NCI-H2227 (cell line): ENCODE measurements around the gene ADRM1.

Experiments
- DNase-seq: peaks from one replicate; lab custom pipeline; 2025; ENCODE audit not compliant: unreplicated experiment; lab: John Stamatoyannopoulos, UW

ADRM1 gene, protein sequence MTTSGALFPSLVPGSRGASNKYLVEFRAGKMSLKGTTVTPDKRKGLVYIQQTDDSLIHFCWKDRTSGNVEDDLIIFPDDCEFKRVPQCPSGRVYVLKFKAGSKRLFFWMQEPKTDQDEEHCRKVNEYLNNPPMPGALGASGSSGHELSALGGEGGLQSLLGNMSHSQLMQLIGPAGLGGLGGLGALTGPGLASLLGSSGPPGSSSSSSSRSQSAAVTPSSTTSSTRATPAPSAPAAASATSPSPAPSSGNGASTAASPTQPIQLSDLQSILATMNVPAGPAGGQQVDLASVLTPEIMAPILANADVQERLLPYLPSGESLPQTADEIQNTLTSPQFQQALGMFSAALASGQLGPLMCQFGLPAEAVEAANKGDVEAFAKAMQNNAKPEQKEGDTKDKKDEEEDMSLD

GRCh38 chr20:62302341-62303061 lies at the start of gene ADRM1:
Gene ADRM1, plus strand, starts transcription at chr20:62302997. Its CDS starts 572 bp downstream, at chr20:62303569.
- DNase-seq, result peak; percentile 99

GRCh38 chr20:62253398-62253797 lies 49.4 kb upstream of the ADRM1 start:
- DNase-seq, result no peak

DNA sequence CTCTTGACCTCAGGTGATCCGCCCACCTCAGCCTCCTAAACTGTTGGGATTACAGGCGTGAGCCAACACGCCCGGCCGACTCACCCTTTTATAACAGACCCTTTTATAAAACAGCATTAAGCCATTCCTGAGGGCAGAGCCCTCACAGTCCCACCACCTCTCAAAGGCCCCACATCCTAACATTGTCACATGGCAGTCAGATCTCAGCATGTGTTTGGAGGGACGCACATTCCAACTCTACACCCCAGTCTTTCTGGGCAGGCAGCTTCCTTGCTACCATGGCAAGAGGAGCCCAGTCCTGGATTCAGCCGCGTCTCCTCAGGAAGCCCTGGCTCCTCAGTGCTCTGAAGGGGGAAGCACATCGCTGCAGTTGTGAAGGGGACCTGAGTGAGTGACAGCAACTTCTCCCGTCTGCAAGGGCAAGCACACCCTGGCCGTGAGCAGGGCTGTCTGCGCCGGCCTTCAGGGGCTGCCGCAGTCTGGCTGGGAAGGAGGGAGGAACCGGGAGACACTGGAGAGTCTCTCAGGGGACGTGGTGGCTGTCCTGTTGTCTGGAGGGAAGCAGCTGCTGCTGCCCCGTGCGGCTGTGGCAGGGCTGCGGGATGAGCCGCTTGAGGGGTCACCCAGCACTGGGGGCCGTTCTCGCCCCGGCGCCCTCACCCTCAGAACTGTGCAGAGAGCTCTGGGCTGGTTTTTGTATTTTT lies 48.6 kb upstream of the ADRM1 start:
- peak; percentile 47 for DNase-seq

DNA sequence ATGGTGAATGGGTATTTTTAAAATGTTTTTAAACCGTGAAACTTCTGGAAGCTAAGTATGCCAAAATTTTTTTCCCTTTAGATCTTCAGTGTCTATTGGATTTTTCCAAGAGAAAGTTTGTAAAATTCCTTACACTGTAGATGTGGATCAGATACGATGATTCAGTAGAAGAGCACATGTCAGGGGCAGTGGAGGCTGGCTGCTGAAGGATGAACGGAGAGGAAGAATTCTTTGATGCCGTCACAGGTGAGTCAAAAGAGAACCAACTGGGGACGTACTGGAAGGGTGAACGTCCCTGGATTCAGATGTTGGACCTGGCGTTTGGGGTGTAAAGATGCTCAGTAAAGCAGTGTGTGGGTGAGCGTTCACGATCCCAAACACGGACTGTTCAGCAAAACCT lies 46.8 kb upstream of the ADRM1 start:
- no peak for DNase-seq

GRCh38 chr20:62258499-62259293 lies 44.1 kb upstream of the ADRM1 start:
- no peak for DNase-seq

GRCh38 chr20:62259294-62259565 lies 43.6 kb upstream of the ADRM1 start:
- no peak for DNase-seq

DNA sequence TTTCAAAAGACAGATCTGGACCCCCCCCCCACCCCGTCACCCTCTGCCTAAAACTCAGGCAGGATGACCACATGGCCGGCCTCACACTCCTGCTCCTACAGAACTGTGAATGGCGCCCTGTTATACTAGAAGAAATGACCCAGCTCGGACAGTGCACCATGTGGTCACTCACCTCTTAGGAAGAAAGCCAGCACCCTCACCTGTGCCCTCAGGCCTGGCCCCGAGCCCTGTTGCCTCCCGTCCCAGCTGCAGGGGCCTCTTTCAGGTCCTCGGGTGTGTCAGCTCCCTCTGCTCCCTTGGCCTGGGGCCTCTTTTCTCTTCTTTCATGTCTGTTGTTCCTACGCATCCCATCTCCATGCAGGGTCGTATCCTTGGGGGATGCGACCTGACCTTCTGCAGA lies 40.7 kb upstream of the ADRM1 start:
- no peak for DNase-seq

DNA sequence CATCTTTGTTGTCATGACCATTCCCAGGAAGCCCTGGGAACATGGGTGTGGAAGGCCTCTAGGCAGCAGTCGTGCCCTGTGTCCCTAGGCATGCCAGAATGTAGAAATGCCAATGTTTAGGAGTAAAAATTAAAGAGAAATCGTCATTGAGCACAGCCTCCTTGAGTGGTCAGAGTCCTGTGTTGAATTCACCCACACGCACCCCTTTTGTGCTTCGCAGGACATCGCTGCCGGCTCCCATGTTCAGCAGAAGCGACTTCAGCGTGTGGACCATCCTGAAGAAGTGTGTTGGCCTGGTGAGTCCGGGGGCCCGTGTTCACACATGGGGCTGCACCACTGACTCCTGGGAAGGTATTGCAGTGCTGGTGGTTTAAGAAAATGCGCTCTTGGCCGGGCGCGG lies 39.4 kb upstream of the ADRM1 start:
- no peak for DNase-seq

- DNase-seq, result no peak
Observed at GRCh38 chr20:62265365-62265764, 37.4 kb upstream of the ADRM1 start.

DNA sequence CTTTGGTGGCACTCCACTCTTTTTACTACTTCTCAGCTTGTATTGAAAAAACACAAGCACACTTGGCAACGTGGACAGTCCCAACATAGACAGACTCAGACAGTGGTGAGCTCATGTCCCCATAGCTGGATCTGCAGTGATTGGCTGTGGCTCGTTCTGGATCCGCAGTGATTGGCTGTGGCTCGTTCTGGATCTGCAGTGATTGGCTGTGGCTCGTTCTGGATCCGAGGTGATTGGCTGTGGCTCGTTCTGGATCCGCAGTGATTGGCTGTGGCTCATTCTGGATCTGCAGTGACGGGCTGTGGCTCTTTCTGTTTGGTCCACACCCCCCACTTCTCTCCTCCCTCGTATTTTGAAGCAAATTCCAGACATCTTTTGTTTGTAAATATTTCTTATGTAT lies 36.5 kb upstream of the ADRM1 start:
- no peak for DNase-seq

DNA sequence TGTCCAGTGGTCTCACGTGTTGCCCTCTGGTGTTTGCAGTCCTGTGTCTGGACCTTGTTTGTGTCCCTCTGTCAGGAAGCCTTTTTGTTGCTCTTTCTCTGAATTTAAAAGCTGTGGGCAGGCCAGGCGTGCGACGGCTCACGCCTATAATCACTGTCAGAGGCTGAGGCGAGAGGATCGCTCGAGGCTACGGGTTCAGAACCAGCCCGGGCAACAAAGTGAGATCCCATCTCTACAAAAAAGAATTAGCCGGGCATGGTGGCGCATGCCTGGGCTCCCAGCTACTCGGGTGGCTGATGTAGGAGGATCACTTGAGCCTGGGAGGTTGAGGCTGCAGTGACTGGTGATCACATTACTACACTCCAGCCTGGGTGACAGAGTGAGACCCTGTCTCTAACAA lies 35.9 kb upstream of the ADRM1 start:
- no peak for DNase-seq

DNA sequence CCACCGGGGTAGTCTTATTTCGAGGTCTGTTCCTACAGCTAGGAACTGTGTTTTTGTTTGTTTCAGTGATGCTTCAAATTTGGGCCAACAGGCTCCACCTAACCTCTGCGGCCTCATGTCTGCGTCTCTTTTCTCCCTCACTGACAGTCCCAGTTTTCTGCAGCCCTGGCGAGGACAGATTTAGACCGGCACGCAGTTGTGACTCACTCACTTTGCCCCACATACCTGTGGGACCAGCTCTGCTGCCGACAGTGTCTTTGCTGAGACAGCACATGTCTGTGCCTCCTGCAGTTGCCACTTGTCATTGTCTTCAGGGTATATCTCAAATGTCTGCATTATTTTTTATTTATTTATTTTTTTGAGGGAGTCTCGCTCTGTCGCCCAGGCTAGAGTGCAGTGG lies 35.3 kb upstream of the ADRM1 start:
- DNase-seq, result no peak

DNA sequence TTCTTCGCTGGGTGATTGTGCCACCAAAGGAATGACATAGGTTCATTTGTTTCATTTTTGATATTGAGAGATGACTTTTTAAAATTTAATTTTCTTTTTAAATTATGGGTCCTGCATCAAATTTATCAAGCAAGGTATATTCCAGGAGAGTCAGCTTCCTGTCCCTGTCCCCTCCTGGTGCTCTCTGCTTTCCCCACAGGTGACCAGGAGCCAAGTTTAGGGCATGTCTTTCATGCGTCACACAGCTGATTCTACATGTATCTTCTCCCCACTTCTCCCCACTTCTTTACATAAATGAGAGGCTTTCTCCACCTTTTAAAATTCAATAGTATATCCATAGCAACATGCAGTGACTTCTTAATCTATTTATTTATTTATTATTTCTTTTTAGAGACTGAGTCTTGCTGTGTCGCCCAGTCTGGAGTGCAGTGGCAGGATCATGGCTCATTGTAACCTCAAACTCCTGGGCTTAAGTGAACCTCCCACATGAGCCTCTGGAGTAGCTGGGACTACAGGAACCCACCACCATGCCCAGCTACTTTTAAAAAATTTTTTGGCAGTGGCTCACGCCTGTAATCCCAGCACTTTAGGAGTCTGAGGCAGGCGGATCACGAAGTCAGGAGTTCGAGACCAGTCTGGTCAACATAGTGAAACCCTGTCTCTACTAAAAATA lies 34.4 kb upstream of the ADRM1 start:
- DNase-seq, result no peak

GRCh38 chr20:62269378-62269777 lies 33.4 kb upstream of the ADRM1 start:
- no peak for DNase-seq

- DNase-seq, result no peak
Observed at GRCh38 chr20:62269871-62270270, 32.9 kb upstream of the ADRM1 start.

DNA sequence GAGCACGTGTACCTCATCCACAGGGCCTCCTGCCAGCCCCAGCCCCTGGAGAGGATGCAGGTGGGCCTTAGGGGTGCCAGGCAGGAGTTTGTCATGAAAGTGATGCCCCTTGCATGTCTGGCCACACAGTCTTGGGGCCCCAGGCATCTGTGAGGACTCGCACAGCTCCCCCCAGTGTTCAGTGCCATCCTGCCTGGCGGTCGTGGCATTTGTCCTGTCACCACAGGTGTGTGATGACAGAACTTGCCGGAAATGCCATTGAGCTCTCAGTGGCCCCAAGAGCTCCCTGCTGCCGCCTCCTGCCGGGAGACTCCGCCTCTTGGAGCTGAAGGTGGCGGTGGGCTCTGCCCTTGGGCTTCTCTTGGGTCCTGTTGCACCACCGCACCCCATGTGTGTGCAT lies 30.6 kb upstream of the ADRM1 start:
- DNase-seq, result no peak

DNA sequence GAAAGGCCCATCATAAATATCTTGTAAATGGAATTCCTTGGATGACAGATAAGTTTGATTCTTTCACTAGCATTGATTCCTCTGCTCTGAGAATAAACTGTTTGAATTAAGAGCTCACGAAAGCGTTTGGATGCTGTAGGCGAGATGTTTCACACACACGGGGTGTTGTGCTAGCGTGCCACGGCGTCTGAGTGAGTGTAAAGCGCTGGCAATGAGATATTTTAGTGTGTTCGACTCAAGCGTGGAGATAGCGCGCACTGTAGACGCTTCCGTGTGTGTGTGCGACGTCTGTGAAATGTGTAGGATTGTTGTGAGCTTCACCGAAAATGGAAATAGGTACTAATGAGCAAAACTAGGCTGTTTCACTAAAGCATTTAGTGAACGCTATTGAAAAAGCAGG lies 29.4 kb upstream of the ADRM1 start:
- no peak for DNase-seq

DNA sequence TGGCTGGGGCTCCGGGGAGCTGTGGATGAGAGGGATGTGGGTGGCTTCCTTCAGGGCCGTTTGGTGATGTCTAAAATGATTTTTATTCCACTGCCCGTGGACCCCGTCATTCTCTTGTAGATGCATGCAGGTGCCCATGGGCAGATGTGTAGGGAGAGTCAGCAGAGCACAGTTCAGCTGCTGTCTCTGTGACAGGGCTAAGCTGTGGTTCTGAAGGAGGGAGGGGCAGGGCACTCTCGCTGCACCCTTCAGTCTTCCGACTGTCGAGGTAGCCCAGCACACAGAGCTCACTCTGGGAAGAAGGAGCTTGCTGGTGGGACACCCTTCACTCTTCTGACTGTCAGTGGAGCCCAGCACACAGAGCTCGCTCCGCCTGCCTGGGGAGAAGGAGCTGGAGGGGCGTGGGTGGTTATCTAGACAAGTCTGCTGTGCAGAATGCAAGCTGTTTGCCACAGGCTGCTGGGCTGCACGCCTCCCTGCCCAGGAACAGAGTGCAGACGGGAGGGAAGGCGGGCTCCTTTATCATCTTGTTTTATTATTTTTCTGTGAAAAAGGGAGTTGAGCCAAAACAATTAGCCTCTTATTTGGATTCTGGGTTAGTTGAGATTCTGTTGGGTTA lies 28.4 kb upstream of the ADRM1 start:
- no peak for DNase-seq

- DNase-seq, result no peak
Observed at GRCh38 chr20:62275219-62275618, 27.6 kb upstream of the ADRM1 start.

- DNase-seq, result no peak
Observed at GRCh38 chr20:62276439-62276838, 26.4 kb upstream of the ADRM1 start.
